DLD1 (cell line): ENCODE measurements around the gene RPAP2.
"Not testable (repeated sequence)": the region's sequence is repeated elsewhere in the genome, so short reads cannot be mapped to it uniquely, and the experiment has no call there.

ENCODE experiments used
- in situ Hi-C: cut with HindIII; loops from 2 replicates; pipeline ENCODE4 v1.10.0; 2017; ENCODE audit warnings: low sequenced_read_pairs

RPAP2 gene

GRCh38 chr1:92374223-92374622 is 75.4 kb downstream of the RPAP2 start:
- in situ Hi-C loops: no loop called here

- in situ Hi-C loops: no loop called here
These were observed 77.5 kb downstream of the RPAP2 start for GRCh38 chr1:92376345-92376744.

DNA sequence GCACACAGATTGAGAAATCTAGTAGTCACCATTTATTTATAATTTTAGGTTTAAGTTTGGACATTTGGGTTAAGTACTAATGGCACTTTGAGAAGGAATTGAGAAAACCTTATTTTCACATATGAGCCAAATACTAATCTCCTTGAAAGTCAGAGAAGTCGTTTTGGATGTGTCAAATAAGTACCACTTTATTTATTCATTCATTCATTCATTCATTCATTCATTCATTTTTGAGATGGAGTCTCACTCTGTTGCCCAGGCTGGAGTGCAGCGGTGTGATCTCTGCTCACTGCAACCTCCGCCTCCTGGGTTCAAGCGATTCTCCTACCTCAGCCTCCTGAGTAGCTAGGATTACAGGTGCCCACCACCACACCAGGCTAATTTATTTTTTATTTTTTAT is 79.1 kb downstream of the RPAP2 start:
- in situ Hi-C loops: not testable (repeated sequence)

- in situ Hi-C loops: no loop called here
These were observed 82.0 kb downstream of the RPAP2 start for GRCh38 chr1:92380867-92381266.

DNA sequence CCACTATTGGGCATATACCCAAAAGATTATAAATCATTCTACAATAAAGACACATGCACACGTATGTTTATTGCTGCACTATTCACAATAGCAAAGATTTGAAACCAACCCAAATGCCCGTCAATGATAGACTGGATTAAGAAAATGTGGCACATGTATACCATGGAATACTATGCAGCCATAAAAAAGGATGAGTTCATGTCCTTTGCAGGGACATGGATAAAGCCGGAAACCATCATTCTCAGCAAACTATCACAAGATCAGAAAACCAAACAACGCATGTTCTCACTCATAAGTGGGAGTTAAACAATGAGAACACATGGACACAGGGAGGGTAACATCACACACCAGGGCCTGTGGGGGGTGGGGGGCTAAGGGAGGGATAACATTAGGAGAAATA is 95.1 kb downstream of the RPAP2 start:
- in situ Hi-C loops: not testable (repeated sequence)

GRCh38 chr1:92398519-92398918 is 99.7 kb downstream of the RPAP2 start:
- in situ Hi-C loops: no loop called here

- in situ Hi-C loops: no loop called here
These were observed 100.2 kb downstream of the RPAP2 start for GRCh38 chr1:92399076-92399475.

GRCh38 chr1:92404661-92405060 is 105.8 kb downstream of the RPAP2 start:
- in situ Hi-C loops: no loop called here

DNA sequence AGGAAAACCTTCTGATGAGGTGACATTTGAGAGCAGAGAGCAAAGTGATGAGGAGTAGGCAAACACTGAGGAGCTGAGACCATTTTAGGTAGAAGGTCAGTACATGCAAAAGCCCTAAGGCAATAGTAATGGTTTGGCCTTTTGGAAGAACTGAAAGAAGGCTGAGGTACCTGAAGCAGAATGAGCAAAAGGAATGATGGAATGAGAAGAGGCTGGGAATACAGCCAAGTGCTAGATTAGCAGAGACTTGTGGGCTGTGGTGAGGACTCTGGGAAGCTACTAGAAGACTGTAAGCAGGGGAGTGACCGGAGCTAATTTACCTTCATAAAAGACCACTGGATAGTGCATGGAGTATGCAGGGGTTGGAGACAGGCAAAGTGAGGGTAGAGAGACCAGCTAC is 110.0 kb downstream of the RPAP2 start:
- in situ Hi-C loops: no loop called here

DNA sequence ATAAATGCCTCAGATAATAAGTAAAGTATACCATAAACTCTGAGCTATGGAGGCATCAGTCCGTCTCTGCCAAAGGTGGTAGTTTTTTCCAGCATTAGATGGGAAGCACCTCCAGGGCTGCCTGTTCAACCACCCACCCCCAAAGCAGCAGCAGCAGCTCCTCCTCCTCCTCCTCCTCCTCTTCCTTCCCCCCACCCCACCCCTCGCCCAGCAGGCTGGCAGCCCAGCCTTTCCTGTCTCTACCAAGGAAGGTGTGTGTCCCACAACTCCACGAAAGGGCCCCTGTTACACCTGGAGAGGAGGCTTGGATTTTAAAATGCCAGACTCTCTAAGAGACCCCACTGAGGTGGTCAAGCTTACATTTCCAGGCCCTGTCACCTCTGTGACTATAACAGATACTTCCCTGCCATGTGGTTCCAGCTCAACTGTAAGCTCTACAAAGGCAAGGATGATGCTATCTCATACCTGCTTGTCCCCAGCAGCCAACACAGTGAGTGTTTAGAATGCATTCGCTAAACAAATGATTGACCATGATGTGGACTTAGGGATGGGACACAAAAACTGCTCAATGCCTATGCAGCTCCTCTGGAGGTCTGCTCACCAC is 111.2 kb downstream of the RPAP2 start:
- in situ Hi-C loops: no loop called here

- in situ Hi-C loops: no loop called here
These were observed 111.8 kb downstream of the RPAP2 start for GRCh38 chr1:92410706-92411105.

GRCh38 chr1:92411511-92411910 is 112.7 kb downstream of the RPAP2 start:
- in situ Hi-C loops: no loop called here

DNA sequence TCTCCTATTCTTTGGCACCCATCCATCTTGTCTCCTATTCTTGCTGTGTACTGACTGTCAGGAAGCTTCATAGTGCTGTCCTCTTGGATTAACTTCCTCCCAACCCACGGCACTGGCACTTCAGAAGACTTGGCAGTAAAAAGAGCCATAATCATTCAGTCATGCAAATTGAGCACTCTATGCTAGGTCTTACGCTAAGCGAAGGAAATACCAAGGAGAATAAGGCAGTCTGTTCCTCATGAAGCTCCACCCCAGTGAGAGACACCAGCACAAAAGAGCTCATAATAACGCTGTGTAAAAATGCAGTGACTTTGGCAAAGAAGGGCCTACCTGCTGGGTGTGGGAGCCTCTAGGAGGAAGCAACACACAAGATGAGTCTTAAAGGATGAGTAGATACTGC is 120.8 kb downstream of the RPAP2 start:
- in situ Hi-C loops: loop anchor here (5.0 kb wide), 1 partner anchor 38 kb away; no protein-coding TSS in a partner anchor

DNA sequence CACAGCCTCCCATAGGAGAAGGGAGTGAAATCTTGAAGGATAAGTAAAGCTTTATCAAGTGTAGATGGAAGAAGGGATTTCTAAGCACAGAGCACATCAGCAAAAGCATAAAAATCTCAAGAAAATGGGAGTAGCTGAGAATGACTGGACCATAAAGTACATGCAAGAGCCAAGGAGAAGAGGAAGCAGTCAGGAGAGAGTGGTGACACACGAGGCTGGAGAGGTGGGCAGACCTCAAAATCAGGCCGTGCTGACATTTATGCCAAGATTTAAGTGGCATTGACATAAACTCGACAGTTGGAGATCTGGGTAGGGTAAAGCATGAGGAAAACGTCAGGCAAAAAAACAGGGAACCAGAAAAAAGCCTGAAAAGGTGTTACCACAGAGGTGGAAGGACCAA is 125.5 kb downstream of the RPAP2 start:
- in situ Hi-C loops: no loop called here

GRCh38 chr1:92425617-92426016 is 126.8 kb downstream of the RPAP2 start:
- in situ Hi-C loops: no loop called here

GRCh38 chr1:92430030-92430429 is 131.2 kb downstream of the RPAP2 start:
- in situ Hi-C loops: no loop called here

GRCh38 chr1:92434572-92434971 is 135.7 kb downstream of the RPAP2 start:
- in situ Hi-C loops: not testable (repeated sequence)

- in situ Hi-C loops: no loop called here
These were observed 140.4 kb downstream of the RPAP2 start for GRCh38 chr1:92439291-92439690.

GRCh38 chr1:92441316-92441696 is 142.4 kb downstream of the RPAP2 start:
- in situ Hi-C loops: no loop called here

DNA sequence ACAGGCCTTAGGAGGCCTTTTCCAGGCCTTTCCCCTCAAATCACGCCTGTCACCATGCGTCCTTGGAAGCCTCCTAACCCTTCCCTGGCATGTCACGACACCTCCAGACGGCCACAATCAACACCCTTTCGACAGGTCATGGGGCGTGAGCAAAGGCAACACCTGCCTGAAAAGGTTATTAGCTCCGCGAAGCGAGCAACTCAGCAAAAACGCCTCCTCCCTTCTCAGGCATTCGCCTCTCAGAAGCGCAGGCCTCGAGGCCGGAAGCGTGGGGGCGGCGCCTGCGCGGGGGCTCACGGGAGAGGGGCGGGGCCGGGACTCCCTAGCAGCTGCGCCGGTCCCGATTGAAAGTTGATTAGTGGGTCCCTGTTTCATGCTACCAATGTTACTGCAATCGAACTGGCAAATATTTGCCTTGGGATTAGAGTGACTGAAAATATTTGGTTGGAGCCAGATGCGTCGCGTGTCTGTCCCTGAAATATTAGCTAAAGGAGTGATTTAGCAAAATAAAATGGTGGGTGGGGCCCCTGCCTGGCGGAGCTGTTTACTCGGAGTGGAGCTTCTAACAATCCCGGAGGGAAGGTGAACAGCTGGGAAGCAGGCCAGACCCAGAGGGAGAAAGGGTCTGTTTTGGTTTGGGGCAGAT is 143.0 kb downstream of the RPAP2 start:
- in situ Hi-C loops: no loop called here

GRCh38 chr1:92442351-92442750 is 143.5 kb downstream of the RPAP2 start:
- in situ Hi-C loops: no loop called here

- in situ Hi-C loops: no loop called here
These were observed 145.0 kb downstream of the RPAP2 start for GRCh38 chr1:92443893-92444292.

- in situ Hi-C loops: no loop called here
These were observed 145.5 kb downstream of the RPAP2 start for GRCh38 chr1:92444351-92444750.
